ENCODE measurements around the gene CCDC93. TPM values are rescaled to one million over a fixed set of nuclear protein-coding genes. Genes with fewer than 3 reads are reported as not detected.

CCDC93 gene
- polyA plus RNA-seq, 2 of the 4 experiments (the other 2 are of a cell fraction) = 14.4 to 17.8 TPM

- no peaks in the 10 kb centered on the region for H3K4me1 ChIP-seq
- H3K4me2 ChIP-seq = no peak overlapping the region
- ATAC-seq (no peak), FAIRE-seq (no peak), DNase-seq (ENCODE audit: low read depth in 1 of 2, low spot score in 1 of 2) (no peak)
- 96% methylated on average over 1 of the region's 1 CpG for WGBS (ENCODE audit: missing lambda C conversion rate)
- no peaks in the 10 kb centered on the region for H3K9me3 ChIP-seq
- TF ChIP-seq TP53 (CRISPR knock-in tag; IDR thresholded peaks at IDR 0.05) (no peak), CTCF (IDR thresholded peaks at IDR 0.05) (no peak), E2F6 (IDR thresholded peaks at IDR 0.05; ENCODE audit: borderline replicate concordance, low read depth) (no peak), HOXB13 (CRISPR knock-in tag; IDR thresholded peaks at IDR 0.05; ENCODE audit: low read depth) (no peak), MAFK (IDR thresholded peaks at IDR 0.05; ENCODE audit: partially characterized antibody) (peak; percentile 65)
- CTCF ChIA-PET = interaction anchor here (0.9 to 8.6 kb wide), 7 partner anchors 8 to 175 kb away, joined by 3 to 81 read pairs (median 7); partner anchors contain the start of gene DDX18
- no peak overlapping the region for H3K27ac ChIP-seq
- H3K4me3 ChIP-seq = no peak overlapping the region
- POLR2A ChIA-PET = interaction anchor here (0.7 kb wide), 1 partner anchor 1251 kb away, joined by 3 read pairs; no protein-coding TSS in a partner anchor
Observed at GRCh38 chr2:117989854-117990438, 23.9 kb downstream of the CCDC93 start.

- H3K4me3 ChIP-seq = no peak overlapping the region
- ChIA-PET POLR2A (no interaction called here), CTCF (interaction anchor here (0.8 to 8.6 kb wide), 4 partner anchors 14 to 173 kb away, joined by 3 to 81 read pairs (median 5); partner anchors contain the start of gene DDX18)
- no peak overlapping the region for H3K27ac ChIP-seq
- no peak for ATAC-seq
- H3K9me3 ChIP-seq = no peaks in the 10 kb centered on the region
- WGBS (ENCODE audit: missing lambda C conversion rate) = 89% methylated on average over 2 of the region's 2 CpGs
- H3K4me2 ChIP-seq = no peak overlapping the region
- no peak for TF ChIP-seq ELK1 (IDR thresholded peaks at IDR 0.05; ENCODE audit: low read depth, low read length)
- no peak for TF ChIP-seq CTCF (IDR thresholded peaks at IDR 0.05)
- TF ChIP-seq RAD21 (conservative IDR thresholded peaks at IDR 0.05 in 1 of 2, IDR thresholded peaks at IDR 0.05 in 1 of 2) = no peak
- TF ChIP-seq CHD2 (IDR thresholded peaks at IDR 0.05; ENCODE audit: low read length, partially characterized antibody) = no peak
- TF ChIP-seq TFCP2L1 (CRISPR knock-in tag; IDR thresholded peaks at IDR 0.05) = no peak
- no peak for TF ChIP-seq CBX8 (IDR thresholded peaks at IDR 0.05)
- TF ChIP-seq, protein P1, sequence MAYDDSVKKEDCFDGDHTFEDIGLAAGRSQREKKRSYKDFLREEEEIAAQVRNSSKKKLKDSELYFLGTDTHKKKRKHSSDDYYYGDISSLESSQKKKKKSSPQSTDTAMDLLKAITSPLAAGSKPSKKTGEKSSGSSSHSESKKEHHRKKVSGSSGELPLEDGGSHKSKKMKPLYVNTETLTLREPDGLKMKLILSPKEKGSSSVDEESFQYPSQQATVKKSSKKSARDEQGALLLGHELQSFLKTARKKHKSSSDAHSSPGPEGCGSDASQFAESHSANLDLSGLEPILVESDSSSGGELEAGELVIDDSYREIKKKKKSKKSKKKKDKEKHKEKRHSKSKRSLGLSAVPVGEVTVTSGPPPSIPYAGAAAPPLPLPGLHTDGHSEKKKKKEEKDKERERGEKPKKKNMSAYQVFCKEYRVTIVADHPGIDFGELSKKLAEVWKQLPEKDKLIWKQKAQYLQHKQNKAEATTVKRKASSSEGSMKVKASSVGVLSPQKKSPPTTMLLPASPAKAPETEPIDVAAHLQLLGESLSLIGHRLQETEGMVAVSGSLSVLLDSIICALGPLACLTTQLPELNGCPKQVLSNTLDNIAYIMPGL (CRISPR knock-in tag; IDR thresholded peaks at IDR 0.05; ENCODE audit: borderline replicate concordance) = no peak
- no peak for TF ChIP-seq HEYL (CRISPR knock-in tag; IDR thresholded peaks at IDR 0.05)
- TF ChIP-seq MAX (IDR thresholded peaks at IDR 0.05) = no peak
- TF ChIP-seq, protein P2, sequence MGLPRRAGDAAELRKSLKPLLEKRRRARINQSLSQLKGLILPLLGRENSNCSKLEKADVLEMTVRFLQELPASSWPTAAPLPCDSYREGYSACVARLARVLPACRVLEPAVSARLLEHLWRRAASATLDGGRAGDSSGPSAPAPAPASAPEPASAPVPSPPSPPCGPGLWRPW (IDR thresholded peaks at IDR 0.05) = no peak
- TF ChIP-seq POLR2AphosphoS2 (conservative IDR thresholded peaks at IDR 0.05; ENCODE audit: low read length) = no peak
- no peak for TF ChIP-seq GATA3 (IDR thresholded peaks at IDR 0.05; ENCODE audit: borderline replicate concordance)
- DNase-seq (ENCODE audit: low read depth in 1 of 2, low spot score in 1 of 2) = no peak
- H3K4me1 ChIP-seq = peaks cover 13% of the 10 kb centered on the region; the same call in 2 of the 3 replicates
- no peak for FAIRE-seq
Observed at GRCh38 chr2:117987121-117987520, 26.7 kb downstream of the CCDC93 start.
